Transverse colon (tissue), 4 donors: ENCODE results near the gene FAM174C. TPM values are rescaled to one million over a fixed set of nuclear protein-coding genes. Genes with fewer than 3 reads are reported as not detected.

Experiments
- DNase-seq: peaks from one replicate; pipeline ENCODE4 v3.0.0-alpha.2; 2019
- H3K27ac ChIP-seq, 4 donors: fragments of 200-600 bp; sonication (generic); 2 replicates each; pipeline ENCODE4 v1.5.1; 2016 to 2018; ENCODE audit warnings: inconsistent platforms in 4 of 4
- H3K27me3 ChIP-seq: fragments of 200-600 bp; sonication (generic); 2 replicates; pipeline ENCODE4 v1.5.1; 2017; ENCODE audit warnings: inconsistent platforms
- H3K36me3 ChIP-seq, 4 donors: fragments of 200-600 bp; sonication (generic); 2 replicates each; pipeline ENCODE4 v1.5.1; 2017 to 2019; ENCODE audit warnings: inconsistent platforms in 4 of 4
- H3K4me1 ChIP-seq, 4 donors: fragments of 200-600 bp; sonication (generic); 2 replicates each; pipeline ENCODE4 v1.5.1; 2017 to 2020; ENCODE audit warnings: inconsistent platforms in 4 of 4
- H3K4me3 ChIP-seq, 4 donors: fragments of 200-600 bp; sonication (generic); 1 replicate in 1 of 4; 2 replicates in 3 of 4; pipeline versions ENCODE4 v1.5.1 to v1.6.1; 2017 to 2019; ENCODE audit warnings: inconsistent platforms in 4 of 4
- H3K9me3 ChIP-seq, 2 donors: fragments of 200-600 bp; sonication (generic); 2 replicates each; pipeline ENCODE4 v1.5.1; 2017 to 2019; ENCODE audit warnings: inconsistent platforms in 2 of 2
- EP300 ChIP-seq: sonication (generic); formaldehyde crosslinking; IDR thresholded peaks from one replicate; pipeline ENCODE4 v1.6.1; 2017; ENCODE audit warnings: antibody characterized with exemption, low read depth
- POLR2A ChIP-seq: fragments of 450-650 bp; IDR thresholded peaks from one replicate; pipeline ENCODE4 v1.6.1; 2016; ENCODE audit warnings: antibody characterized with exemption, mild to moderate bottlenecking, moderate library complexity
- POLR2AphosphoS5 ChIP-seq, 3 donors: sonication (generic); formaldehyde crosslinking; IDR thresholded peaks; one replicate each; pipeline ENCODE4 v1.6.1; 2016; ENCODE audit warnings: antibody characterized with exemption in 3 of 3
- WGBS, 2 donors: methylation state at CpG; one replicate each; pipeline ENCODE4 v1.1.5; 2018; ENCODE audit warnings: low coverage in 1 of 2; 5-methylcytosine and 5-hydroxymethylcytosine counted together
- in situ Hi-C, 4 donors: fragments of 200-750 bp; cut with MboI; loops; one replicate each; pipeline versions ENCODE4 v1.15.0 to v1.15.1; 2017; ENCODE audit warnings: low sequenced_read_pairs in 3 of 4, low pct_ligation_motif_present in 1 of 4, low pct_unique_long_range_greater_than_20kb in 1 of 4
- intact Hi-C: fragments of 100-400 bp; cut with DNase I; formaldehyde crosslinking; loops from one replicate; pipeline ENCODE4 v1.15.1; 2023; ENCODE audit warnings: low total_unique reads
- total RNA-seq, 4 donors: library from RNA; depleted of rRNA; stranded (reverse); fragments of >200 nt; gene quantifications; one replicate each; pipeline ENCODE4 v1.1.0, GENCODE V29; 2016
- TF ChIP-seq, protein P1 (sequence below), 5 experiments: fragments of 200-600 bp in 3 of 5; fragments of 450-650 bp in 2 of 5; sonication (generic) in 3 of 5; IDR thresholded peaks; 1 replicate in 2 of 5; 2 replicates in 3 of 5; pipeline ENCODE4 v1.5.1; 2016 to 2017; ENCODE audit warnings: antibody characterized with exemption in 5 of 5, inconsistent platforms in 3 of 5, mild to moderate bottlenecking in 2 of 5, moderate library complexity in 1 of 5

The FAM174C gene
- total RNA-seq, 4 donors from 2014 or later: 72.5 to 116 (median 99.0) TPM

DNA sequence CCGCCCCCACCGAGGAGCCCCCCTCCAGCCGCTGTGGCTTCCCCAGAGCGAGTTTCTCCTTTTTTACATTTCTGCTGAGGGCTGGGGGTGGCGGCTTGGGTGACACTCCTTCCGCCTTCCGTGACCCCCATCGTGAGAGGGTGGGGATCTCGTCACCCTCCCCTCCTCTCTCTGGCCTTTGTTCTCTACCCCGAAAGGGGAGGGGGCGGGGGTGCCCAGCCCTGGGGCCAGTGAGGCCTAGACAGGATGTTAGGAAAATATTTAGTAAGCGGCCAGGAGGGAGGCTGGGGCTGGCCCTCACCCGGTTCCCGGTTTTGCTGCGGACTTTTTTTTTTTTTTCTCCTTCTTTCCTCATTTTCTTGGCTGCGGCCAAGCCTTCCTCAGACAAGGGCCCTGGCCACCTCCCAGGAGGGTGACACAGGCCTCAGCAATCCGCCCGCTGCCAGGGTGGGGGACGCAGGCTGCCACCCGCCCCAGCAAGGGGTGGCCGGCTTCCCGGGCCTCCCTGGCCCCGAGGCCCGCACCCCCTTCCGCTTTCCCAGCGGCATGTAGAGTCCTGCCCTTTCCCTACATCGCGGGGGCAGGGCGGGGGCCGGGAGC is 23.0 kb upstream of the FAM174C start:
- intact Hi-C loops (no loop called here), in situ Hi-C loops (no loop called here)
- Histone ChIP-seq H3K36me3 (peaks cover 0 to 31% (median 18%) of the 10 kb centered on the region in 4 donors), H3K27ac (peak overlapping the region; percentile 98 to 99 (median 98)), H3K4me1 (peaks cover 26 to 67% (median 63%) of the 10 kb centered on the region in 4 donors), H3K9me3 (no peaks in the 10 kb centered on the region), H3K27me3 (no peaks in the 10 kb centered on the region), H3K4me3 (peak overlapping the region; percentile 80 to 91 (median 88))
- WGBS, 2 donors: 2% methylated on average over 29 of the region's 30 CpGs; no CpG with 5 or more reads in 1 of the 2 donors
- TF ChIP-seq POLR2AphosphoS5 (IDR thresholded peaks at IDR 0.05) (peak; percentile 31 to 78 (median 71)), POLR2A (peak; percentile 14), EP300 (peak; percentile 11)
- TF ChIP-seq, protein P1, sequence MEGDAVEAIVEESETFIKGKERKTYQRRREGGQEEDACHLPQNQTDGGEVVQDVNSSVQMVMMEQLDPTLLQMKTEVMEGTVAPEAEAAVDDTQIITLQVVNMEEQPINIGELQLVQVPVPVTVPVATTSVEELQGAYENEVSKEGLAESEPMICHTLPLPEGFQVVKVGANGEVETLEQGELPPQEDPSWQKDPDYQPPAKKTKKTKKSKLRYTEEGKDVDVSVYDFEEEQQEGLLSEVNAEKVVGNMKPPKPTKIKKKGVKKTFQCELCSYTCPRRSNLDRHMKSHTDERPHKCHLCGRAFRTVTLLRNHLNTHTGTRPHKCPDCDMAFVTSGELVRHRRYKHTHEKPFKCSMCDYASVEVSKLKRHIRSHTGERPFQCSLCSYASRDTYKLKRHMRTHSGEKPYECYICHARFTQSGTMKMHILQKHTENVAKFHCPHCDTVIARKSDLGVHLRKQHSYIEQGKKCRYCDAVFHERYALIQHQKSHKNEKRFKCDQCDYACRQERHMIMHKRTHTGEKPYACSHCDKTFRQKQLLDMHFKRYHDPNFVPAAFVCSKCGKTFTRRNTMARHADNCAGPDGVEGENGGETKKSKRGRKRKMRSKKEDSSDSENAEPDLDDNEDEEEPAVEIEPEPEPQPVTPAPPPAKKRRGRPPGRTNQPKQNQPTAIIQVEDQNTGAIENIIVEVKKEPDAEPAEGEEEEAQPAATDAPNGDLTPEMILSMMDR (IDR thresholded peaks at IDR 0.05): no peak
- DNase-seq: peak; percentile 86

DNA sequence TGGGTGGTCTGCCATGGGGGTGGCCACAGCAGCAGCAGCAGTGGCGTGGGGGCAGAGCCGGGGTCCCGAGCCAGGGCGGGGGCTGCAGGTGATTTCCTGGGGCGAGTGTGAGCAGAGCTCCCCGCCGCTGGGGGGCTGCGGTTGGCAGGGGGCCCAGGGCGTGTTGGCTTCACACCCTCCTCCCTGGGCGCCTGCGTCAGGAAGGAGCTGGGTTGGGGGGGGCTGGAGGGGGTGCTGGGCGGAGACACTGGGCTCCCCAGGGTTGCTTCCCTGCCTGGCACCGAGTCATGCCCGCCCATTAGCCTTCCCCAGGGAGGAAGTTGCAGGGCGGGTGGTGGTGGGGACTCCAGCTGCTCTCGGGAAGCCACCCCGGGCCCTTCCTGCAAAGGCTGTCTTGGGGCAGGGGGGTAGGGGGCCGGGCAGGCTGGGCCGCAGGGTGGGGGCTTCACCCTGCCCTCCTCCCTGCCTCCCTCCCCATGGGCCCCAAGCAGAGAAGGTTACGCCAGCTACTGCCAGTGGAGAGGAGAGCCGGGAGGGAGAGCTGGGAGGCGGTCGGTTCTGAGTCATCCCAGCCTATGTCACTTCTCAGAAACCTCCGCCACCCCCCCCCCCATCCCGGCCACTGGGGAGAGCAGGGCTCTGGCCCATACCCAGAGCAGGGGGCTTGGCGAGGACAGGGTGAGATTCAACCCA is 22.4 kb upstream of the FAM174C start:
- TF ChIP-seq EP300 (no peak), POLR2AphosphoS5 (IDR thresholded peaks at IDR 0.05) (peak; percentile 50 to 65 (median 52)), POLR2A (peak; percentile 5)
- TF ChIP-seq, protein P1 (IDR thresholded peaks at IDR 0.05): peak in 4 of 5 experiments; percentile 7 to 48 (median 17)
- DNase-seq: peak; percentile 91
- Histone ChIP-seq H3K9me3 (no peaks in the 10 kb centered on the region), H3K27ac (peak overlapping the region; percentile 98 to 99 (median 98)), H3K36me3 (peaks cover 0 to 34% (median 19%) of the 10 kb centered on the region in 4 donors), H3K4me1 (peaks cover 21 to 67% (median 61%) of the 10 kb centered on the region in 4 donors), H3K4me3 (peak overlapping the region; percentile 53 to 91 (median 84)), H3K27me3 (no peaks in the 10 kb centered on the region)
- 2% methylated on average over 13 of the region's 26 CpGs; no CpG with 5 or more reads in 1 of the 2 donors for WGBS, 2 donors
- in situ Hi-C loops: no loop called here
- intact Hi-C loops: no loop called here

DNA sequence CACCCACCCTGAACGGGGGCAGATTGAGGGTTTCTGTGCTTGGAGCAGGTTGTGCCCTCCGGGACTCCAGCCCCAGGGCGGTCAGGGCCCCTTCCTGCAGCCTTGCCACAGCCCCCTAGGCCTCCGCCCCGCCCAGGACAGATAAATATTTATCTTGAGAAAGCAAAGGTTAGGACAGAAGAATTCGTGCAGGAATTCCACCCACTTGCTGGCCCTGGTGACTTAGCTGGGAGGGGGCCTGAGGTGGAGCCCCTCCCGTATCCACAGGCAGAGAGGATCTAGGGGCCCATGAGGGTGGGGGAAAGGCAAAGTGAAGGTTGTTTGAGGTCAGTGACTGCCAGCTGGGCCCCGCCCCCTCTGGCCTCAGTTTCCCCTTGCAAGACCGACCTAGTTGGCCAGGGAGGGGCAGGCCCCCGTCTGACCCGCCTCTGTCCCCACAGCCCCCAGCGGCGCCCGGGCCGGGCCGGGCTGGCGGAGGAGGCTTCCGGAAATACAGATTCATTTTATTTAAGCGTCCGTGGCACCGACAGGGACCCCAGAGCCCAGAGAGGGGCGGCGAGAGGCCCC is 21.7 kb upstream of the FAM174C start:
- peaks cover 0 to 34% (median 19%) of the 10 kb centered on the region in 4 donors for H3K36me3 ChIP-seq
- intact Hi-C loops: no loop called here
- peak overlapping the region; percentile 98 to 99 (median 98) for H3K27ac ChIP-seq
- H3K4me1 ChIP-seq: peaks cover 26 to 71% (median 63%) of the 10 kb centered on the region in 4 donors
- peak; percentile 74 for DNase-seq
- TF ChIP-seq EP300 (no peak), POLR2AphosphoS5 (IDR thresholded peaks at IDR 0.05) (peak in 1 of 3 donors; percentile 20), POLR2A (no peak)
- TF ChIP-seq, protein P1 (IDR thresholded peaks at IDR 0.05): no peak
- H3K9me3 ChIP-seq: no peaks in the 10 kb centered on the region
- peak overlapping the region; percentile 10 to 91 (median 84) for H3K4me3 ChIP-seq
- H3K27me3 ChIP-seq: no peaks in the 10 kb centered on the region
- in situ Hi-C loops: no loop called here
- WGBS, 2 donors: 33% methylated on average over 18 of the region's 23 CpGs; no CpG with 5 or more reads in 1 of the 2 donors

DNA sequence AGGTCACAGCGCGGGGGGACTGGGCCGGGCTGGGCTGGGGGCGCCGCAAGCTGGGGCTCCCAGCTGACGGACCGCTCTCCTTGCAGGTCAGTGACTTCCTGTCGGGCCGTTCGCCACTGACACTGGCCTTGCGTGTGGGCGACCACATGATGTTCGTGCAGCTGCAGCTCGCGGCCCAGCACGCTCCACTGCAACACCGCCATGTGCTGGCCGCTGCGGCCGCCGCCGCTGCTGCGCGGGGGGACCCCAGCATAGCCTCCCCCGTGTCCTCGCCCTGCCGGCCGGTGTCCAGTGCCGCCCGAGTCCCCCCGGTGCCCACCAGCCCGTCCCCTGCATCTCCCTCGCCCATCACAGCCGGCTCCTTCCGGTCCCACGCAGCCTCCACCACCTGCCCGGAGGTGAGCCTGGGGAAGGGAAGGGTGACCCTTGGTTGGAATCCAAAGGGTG is 21.2 kb upstream of the FAM174C start:
- Histone ChIP-seq H3K4me1 (peaks cover 31 to 76% (median 69%) of the 10 kb centered on the region in 4 donors), H3K27ac (peak overlapping the region; percentile 98 to 99 (median 98)), H3K27me3 (no peaks in the 10 kb centered on the region), H3K4me3 (peak overlapping the region in 3 of 4 donors; percentile 10 to 91 (median 87)), H3K36me3 (peaks cover 0 to 34% (median 19%) of the 10 kb centered on the region in 4 donors), H3K9me3 (no peaks in the 10 kb centered on the region)
- intact Hi-C loops (no loop called here), in situ Hi-C loops (no loop called here)
- TF ChIP-seq POLR2AphosphoS5 (IDR thresholded peaks at IDR 0.05) (peak; percentile 15 to 53 (median 18)), POLR2A (no peak), EP300 (no peak)
- TF ChIP-seq, protein P1 (IDR thresholded peaks at IDR 0.05): no peak
- WGBS, 2 donors: 90% methylated on average over 27 of the region's 37 CpGs; no CpG with 5 or more reads in 1 of the 2 donors
- DNase-seq: peak; percentile 35
